ENCODE data around the gene GRAMD2A.
A peak's percentile ranks its signal among the peaks of the same experiment; 100 is the strongest.

The GRAMD2A gene

GRCh38 chr15:72127724-72128322, 69.8 kb downstream of the GRAMD2A start:
- no peak for DNase-seq

- peak; percentile 29 for DNase-seq
Observed at GRCh38 chr15:72124218-72124617, 73.4 kb downstream of the GRAMD2A start.

- DNase-seq = peak; percentile 99
Observed at GRCh38 chr15:72118017-72118978, 79.3 kb downstream of the GRAMD2A start, which contains the start of the genes MYO9A and SENP8. MYO9A (minus strand) TSS chr15:72118150; CDS start chr15:72046563, 71,587 bp downstream. SENP8 (plus strand) TSS chr15:72118403; CDS start chr15:72139624, 21,221 bp downstream.

- peak; percentile 67 for DNase-seq
Observed at GRCh38 chr15:72117486-72118016, 80.0 kb downstream of the GRAMD2A start.

GRCh38 chr15:72116731-72117485, 80.7 kb downstream of the GRAMD2A start:
- DNase-seq = peak; percentile 62

GRCh38 chr15:72113347-72114031, 84.1 kb downstream of the GRAMD2A start:
- no peak for DNase-seq

GRCh38 chr15:72112805-72113204, 84.8 kb downstream of the GRAMD2A start:
- no peak for DNase-seq

GRCh38 chr15:72112116-72112515, 85.5 kb downstream of the GRAMD2A start:
- no peak for DNase-seq

- DNase-seq = no peak
Observed at GRCh38 chr15:72110355-72110754, 87.2 kb downstream of the GRAMD2A start.

All from NCI-H82 (cell line).